PC-3 (cell line): ENCODE data around the gene DYDC1.
"Not testable (repeated sequence)": the region's sequence is repeated elsewhere in the genome, so short reads cannot be mapped to it uniquely, and the experiment has no call there.

Source experiments
- CTCF ChIP-seq: fragments of 300-600 bp; sonication (generic); conservative IDR thresholded peaks from 2 replicates; pipeline ENCODE4 v1.5.1; 2017; ENCODE audit warnings: antibody characterized with exemption, low read depth, mild to moderate bottlenecking, low read length
- EZH2 ChIP-seq: fragments of 300-600 bp; sonication (generic); IDR thresholded peaks from one replicate; pipeline ENCODE4 v1.6.1; 2017; ENCODE audit warnings: antibody characterized with exemption, mild to moderate bottlenecking, low read length; ENCODE audit not compliant: unreplicated experiment

- TF ChIP-seq EZH2, CTCF: not testable (repeated sequence)
Observed at GRCh38 chr10:80305989-80306388, 50.6 kb downstream of the DYDC1 start.
